ENCODE measurements around the gene IGLL5. TPM values are rescaled to one million over a fixed set of nuclear protein-coding genes. Genes with fewer than 3 reads are reported as not detected.

IGLL5 gene
- total RNA-seq, 2 donors from 2014 or later: 0.58 to 0.77 TPM

DNA sequence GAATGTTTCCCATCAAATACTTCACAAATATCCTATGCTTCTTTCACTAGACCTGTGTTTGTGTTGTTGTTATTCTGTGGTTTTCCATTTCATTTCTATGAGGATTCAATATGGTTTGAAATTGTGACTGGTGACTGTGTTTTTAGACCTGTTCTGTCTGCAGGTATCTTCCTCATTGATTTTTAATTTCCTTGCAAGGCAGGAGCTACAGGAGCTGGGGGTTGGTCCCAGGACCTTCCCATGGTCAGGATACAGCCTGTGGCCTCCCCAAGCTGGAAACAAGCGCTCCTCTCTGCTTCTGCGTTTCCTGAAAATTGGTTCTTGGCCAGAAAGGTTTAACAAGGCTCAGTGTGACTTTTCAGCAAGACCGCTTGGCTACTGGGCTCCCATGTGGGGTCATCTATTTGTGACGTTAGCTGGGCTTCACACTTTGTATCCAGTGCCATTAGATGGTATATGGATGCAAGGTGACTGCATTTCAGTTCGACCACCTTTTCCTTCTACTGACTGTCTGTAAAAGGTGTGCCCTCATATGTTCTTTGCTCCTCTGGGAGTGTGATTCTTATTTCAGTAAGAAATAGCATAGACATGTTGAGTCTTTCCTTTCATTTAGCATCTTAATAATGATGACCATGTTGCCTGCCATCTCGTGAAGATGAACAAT, 21.5 kb downstream of the IGLL5 start:
- no peak for ATAC-seq
- intact Hi-C loops (cut with DNase I): no loop called here
- DNase-seq: no peak

- ATAC-seq (no peak), DNase-seq (no peak)
- intact Hi-C loops (cut with DNase I): no loop called here
These were observed 22.1 kb downstream of the IGLL5 start for GRCh38 chr22:22909605-22910271.

GRCh38 chr22:22910272-22911240, 22.9 kb downstream of the IGLL5 start:
- intact Hi-C loops (cut with DNase I): no loop called here
- DNase-seq: no peak
- no peak for ATAC-seq

- no peak for DNase-seq
- intact Hi-C loops (cut with DNase I): no loop called here
- no peak for ATAC-seq
These were observed 23.9 kb downstream of the IGLL5 start for GRCh38 chr22:22911327-22912134.

GRCh38 chr22:22912135-22912987, 24.7 kb downstream of the IGLL5 start:
- DNase-seq (no peak), ATAC-seq (no peak)
- intact Hi-C loops (cut with DNase I): no loop called here

- ATAC-seq (no peak), DNase-seq (no peak)
These were observed 25.3 kb downstream of the IGLL5 start for GRCh38 chr22:22912988-22913253.

GRCh38 chr22:22913989-22914388, 26.4 kb downstream of the IGLL5 start:
- intact Hi-C loops (cut with DNase I): no loop called here
- DNase-seq (no peak), ATAC-seq (no peak)

More at GRCh38 chr22:22912988-22913253, 25.3 kb downstream of the IGLL5 start:
- intact Hi-C loops (cut with DNase I): no loop called here

DNA sequence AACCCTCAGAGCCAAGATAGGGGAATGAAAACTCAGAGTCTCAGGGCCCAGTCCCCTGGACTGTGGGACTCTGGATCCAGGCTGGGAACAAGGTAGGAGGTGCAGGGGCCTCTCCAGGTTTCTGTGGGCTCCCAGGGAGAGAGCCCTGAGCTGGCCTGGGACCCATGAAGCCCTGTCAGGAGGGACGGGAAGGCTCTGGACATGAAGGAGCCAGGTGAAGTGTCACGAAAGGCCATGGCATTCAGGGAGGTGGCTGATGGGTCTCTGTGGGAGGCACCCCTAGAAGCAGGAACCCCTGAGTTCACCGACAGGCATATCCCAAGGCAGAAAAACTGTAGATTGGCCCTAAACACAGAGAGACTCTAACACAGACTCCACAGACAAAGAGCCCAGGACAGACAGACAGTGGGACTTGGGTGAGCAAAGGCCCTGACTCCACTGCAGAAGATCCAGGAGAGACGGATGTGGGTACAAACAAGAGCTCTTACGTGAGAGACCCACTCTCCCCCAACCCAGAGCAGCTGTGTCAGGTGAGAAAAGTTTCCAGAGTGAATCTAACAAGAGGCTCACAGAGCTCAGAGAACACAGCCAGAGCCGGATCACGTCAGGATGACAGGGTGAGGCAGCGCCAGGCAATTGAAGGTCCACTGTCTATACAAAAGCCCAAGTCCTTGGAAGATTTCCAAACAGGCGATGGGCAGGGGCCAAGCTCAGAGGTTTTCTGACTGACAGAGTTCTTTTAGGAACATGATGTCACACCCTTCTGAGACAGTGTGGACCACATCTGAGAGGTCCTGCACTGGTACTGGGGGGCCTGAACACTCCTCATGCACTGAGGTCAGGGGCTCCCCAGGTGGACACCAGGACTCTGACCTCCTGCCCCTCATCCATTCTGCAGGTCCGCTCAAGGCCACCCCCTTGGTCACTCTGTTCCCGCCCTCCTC, 27.4 kb downstream of the IGLL5 start:
- intact Hi-C loops (cut with DNase I): no loop called here
- DNase-seq: no peak
- ATAC-seq: no peak

- intact Hi-C loops (cut with DNase I): no loop called here
- ATAC-seq: no peak
- DNase-seq: no peak
These were observed 28.0 kb downstream of the IGLL5 start for GRCh38 chr22:22915670-22916035.

DNA sequence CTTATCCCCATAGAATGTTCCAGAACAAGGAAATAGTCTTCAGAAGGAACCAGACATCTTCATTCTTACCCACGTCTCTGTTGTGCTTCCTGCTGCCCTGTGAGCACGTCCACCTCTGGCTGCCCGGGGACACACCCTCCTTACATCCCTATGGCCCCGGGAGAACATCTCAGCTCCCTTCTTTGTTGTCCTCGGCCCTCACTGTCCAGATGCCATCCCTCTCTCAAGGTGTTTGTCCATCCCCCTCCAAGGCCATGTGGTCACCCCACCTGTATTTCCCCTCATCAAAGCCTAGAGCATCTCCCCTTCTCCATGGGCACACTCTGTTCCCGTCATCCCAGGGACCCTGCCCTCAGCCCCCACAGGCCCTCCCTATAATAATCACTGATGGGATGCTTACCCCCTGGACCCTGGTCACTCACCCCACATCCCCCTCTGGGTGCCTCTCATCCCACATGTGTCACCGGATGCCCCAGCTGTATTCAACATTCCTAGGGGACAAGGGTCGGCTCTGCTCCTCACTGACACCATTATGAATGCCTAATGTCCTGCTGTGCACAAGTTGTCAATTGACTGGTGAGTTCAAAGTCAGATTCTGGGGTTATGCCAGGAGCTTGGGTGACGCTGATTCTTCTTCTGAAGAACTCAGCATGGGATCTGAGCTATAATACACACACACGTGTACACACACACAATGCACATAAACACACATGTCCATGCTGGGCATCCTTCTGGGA, 28.8 kb downstream of the IGLL5 start:
- no peak for ATAC-seq
- no peak for DNase-seq
- intact Hi-C loops (cut with DNase I): no loop called here

GRCh38 chr22:22916952-22917290, 29.3 kb downstream of the IGLL5 start:
- intact Hi-C loops (cut with DNase I): no loop called here
- ATAC-seq: no peak
- DNase-seq: no peak

DNA sequence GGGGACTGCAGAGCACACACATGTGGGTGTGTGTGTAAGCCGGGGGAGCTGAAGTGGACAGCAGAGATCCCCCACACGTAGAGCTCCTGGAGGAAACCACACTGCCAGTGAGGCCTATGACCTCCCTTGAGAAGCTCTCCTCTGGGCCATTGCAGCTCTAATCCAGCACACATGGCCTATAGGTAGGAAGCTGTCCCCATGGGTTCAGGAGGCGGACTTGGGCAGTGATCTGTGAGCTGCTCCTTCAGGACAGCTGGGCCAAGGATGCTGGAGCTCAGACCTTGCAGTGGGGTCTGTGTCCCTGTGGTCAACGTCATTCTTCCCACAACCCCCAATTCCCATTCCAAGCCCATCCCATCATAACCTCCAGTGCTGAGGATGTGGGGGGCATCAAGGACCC, 29.8 kb downstream of the IGLL5 start:
- no peak for DNase-seq
- ATAC-seq: no peak
- intact Hi-C loops (cut with DNase I): no loop called here

- DNase-seq: no peak
- intact Hi-C loops (cut with DNase I): no loop called here
- ATAC-seq: no peak
These were observed 30.8 kb downstream of the IGLL5 start for GRCh38 chr22:22918297-22918965.

GRCh38 chr22:22919041-22919440, 31.4 kb downstream of the IGLL5 start:
- no peak for ATAC-seq
- no peak for DNase-seq
- intact Hi-C loops (cut with DNase I): no loop called here

GRCh38 chr22:22920104-22920654, 32.6 kb downstream of the IGLL5 start:
- no peak for DNase-seq
- no peak for ATAC-seq
- intact Hi-C loops (cut with DNase I): no loop called here

- intact Hi-C loops (cut with DNase I): no loop called here
- ATAC-seq (no peak), DNase-seq (no peak)
These were observed 33.4 kb downstream of the IGLL5 start for GRCh38 chr22:22920910-22921550.

All from left cardiac atrium (tissue), 4 donors.